Ecto neural progenitor cell (in vitro differentiated cells): ENCODE data around the gene ISM1.

Source experiments
- DNase-seq: peaks from one replicate; pipeline ENCODE4 v3.0.0-alpha.2; 2018; ENCODE audit warnings: low spot score

Gene ISM1

GRCh38 chr20:13313201-13313600, 92.1 kb downstream of the ISM1 start:
- no peak for DNase-seq

GRCh38 chr20:13317439-13317838, 96.4 kb downstream of the ISM1 start:
- no peak for DNase-seq

DNA sequence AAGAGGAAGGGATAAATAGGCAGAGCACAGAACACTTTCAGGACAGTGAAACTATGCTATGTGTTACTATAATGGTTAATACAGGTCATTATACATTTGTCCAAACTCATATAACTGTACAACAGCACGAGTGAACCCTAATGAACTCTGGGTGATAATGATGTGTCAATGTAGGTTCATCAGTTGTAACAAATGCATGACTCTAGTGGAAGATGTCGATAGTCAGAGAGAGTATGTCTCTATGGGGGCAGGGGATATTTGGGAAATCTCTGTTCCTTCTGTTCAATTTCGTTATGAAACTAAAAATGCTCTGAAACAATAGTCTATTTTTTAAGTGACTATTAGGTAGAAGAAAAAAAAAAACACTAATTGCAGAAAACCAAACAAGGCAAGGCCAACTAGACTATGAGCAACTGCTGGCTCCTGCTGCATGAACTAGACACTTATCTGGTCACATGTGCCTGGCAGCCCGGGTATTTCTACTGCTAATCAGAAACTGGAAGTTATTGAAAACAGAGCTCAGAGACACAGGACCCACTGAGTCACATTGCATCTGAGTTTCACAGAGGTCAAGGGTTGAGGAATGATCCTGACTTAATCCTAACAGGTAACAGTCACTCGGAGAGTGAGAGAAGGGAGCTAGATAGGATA, 97.9 kb downstream of the ISM1 start:
- DNase-seq, result no peak

GRCh38 chr20:13320702-13321101, 99.6 kb downstream of the ISM1 start:
- no peak for DNase-seq

- DNase-seq, result no peak
Observed at GRCh38 chr20:13321416-13321815, 100.3 kb downstream of the ISM1 start.

- no peak for DNase-seq
Observed at GRCh38 chr20:13322198-13322597, 101.1 kb downstream of the ISM1 start.

GRCh38 chr20:13322621-13323020, 101.5 kb downstream of the ISM1 start:
- DNase-seq, result no peak

DNA sequence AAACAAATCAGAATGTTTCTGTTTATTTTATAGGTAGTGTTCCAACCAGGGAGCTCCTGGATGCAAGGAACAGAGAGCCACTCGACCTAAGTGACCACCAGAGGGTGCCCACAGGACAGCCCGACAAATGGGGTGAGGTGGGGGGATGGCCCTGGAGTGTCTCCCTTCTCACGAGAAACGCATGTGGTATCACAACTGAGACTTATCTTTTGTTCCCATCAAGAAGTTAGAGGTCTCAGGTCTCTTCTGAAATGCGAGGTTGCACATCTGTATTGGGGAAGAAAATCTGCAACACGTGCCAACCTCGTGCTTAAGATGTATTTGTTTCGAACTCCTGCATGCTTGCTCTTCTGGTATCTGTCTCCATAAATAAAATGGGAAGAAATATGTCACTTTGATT, 104.0 kb downstream of the ISM1 start:
- no peak for DNase-seq

GRCh38 chr20:13325796-13326340, 104.8 kb downstream of the ISM1 start:
- no peak for DNase-seq

DNA sequence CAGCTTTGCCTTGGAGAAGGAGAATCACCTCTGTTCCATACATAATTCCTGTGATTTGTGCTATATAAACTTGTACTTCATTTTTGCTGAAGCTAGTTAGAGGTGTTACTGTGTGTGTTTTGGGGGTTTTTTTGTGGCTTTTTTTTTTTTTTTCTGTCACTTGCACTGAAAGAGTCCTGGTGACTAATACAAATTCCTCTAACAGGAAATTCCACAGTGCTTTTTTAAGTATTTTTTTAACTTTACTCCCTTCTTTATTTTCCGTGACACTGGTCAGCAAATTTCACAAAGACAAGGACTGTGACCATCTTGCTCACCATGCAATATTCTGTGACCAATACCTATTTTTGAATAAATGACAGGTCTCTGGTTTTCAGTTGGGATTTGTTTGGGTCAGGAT, 110.5 kb downstream of the ISM1 start:
- no peak for DNase-seq

DNA sequence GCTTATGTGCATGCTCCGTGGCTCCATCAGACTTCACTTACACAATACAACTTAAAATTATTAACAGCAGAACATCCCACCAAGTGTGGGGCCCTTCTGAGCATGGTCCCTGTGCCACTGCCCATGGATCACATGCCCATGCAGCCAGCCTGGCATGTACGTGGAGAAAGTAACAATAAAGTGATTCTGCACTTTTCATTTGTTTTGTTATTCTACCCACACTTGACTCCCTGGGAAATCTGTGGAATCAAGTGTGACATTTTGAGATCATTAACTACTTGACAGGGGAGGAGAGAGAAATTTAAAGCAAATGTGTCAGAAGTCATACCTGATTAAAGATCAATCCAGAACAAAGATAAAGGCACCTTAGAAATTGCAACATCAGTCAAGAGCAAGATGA, 112.0 kb downstream of the ISM1 start:
- DNase-seq, result no peak

- DNase-seq, result no peak
Observed at GRCh38 chr20:13333793-13334192, 112.7 kb downstream of the ISM1 start.

DNA sequence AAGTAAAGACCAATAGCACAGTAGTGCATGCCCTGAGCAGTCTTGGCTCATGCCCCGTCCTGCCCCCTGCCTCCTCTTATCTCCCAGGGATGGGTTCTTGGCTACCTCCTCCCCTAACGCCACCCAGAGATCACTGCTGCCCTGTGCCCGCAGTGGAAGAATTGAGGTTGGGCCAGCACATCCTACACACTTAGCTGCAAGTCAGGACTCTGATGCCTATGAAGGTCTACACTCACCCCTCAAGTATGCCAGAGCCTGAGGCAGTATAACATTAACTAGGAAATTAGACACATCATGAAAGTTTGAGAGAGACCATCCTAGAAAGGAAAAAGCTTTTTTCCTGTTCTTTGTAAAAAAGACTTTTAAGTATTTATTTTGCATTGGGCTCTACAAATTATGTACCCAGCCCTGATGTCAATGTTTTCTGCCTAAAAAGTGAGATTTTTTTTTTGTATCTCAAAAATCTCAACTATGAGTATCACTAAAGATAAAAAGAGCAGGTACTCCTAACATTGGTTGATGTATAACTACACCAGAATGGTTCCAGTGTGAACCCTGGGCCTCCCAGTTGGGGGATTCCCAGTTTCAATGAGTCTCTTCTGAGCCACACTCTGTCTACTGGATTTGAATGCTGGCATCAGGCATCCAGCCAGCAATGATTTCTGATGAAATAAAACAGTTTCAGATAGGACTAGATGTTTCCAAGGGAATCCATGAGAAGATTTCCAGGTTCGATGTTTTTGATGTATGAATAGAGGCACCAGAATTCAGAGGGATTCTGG, 115.4 kb downstream of the ISM1 start:
- no peak for DNase-seq

- DNase-seq, result no peak
Observed at GRCh38 chr20:13337090-13337784, 116.2 kb downstream of the ISM1 start.

DNA sequence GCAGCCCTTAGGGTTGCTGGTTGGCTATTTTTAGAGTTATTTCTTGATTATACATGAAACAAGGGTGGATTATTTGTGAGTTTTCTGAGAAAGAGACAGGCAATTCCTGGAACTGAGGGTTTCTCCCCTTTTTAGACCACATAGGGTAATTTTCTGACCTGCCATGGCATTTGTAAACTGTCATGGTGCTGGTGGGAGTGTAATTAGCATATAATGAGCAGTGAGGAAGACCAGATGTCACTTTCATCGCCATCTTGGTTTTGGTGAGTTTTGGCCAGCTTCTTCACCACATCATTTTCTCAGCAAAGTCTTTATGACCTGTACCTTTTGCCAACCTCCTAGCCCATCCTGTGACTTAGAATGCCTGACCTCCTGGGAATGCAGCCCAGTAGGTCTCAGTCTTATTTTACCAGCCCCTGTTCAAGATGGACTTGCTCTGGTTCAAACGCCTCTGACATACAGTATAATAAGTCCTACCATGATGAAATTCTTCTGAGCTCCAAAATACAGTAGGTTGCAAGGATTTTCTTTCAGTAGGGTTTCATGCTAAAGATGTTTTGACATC, 117.1 kb downstream of the ISM1 start:
- no peak for DNase-seq

GRCh38 chr20:13338999-13339411, 117.9 kb downstream of the ISM1 start:
- no peak for DNase-seq

- DNase-seq, result no peak
Observed at GRCh38 chr20:13340088-13340487, 119.0 kb downstream of the ISM1 start.

- no peak for DNase-seq
Observed at GRCh38 chr20:13341737-13342393, 120.8 kb downstream of the ISM1 start.

DNA sequence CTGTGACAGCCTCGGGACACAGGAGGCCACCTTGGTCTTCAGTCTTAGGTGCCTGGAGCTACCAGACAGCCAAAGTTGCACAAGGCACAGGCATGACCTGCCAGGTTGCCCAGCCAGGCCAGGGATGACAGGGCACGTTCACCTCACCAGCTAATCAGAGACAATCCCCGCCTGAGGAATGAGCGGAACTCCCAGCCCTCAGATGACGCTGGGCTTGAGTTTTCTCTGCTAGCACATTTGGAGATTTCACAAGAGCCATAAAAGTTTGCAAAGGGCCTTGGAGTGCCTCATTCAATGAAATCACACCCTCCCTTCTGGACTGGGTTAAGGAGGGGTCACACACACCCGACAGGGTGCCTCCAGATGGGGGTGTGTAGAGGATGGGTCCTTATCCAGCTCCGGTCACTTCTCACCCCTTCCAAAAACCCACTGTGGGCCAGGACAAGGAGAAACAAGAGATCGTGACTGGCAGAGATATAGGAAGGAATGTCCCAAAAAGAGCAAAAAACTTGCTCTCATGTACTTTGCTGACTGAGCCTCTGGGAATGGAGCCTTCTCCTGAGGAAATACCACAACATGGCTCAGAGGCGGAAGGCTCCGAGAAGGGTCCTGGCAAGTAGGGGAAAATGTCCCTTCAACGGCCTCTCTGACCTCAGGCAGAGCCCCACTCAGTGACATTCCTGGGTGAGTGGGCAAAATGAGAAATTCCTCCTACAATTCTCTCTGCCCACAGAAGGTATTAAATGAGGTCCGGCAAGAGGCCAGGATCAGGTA, 121.6 kb downstream of the ISM1 start:
- no peak for DNase-seq

- DNase-seq, result no peak
Observed at GRCh38 chr20:13344671-13345070, 123.6 kb downstream of the ISM1 start.
